ENCODE data around the gene TRIO.

The TRIO gene

DNA sequence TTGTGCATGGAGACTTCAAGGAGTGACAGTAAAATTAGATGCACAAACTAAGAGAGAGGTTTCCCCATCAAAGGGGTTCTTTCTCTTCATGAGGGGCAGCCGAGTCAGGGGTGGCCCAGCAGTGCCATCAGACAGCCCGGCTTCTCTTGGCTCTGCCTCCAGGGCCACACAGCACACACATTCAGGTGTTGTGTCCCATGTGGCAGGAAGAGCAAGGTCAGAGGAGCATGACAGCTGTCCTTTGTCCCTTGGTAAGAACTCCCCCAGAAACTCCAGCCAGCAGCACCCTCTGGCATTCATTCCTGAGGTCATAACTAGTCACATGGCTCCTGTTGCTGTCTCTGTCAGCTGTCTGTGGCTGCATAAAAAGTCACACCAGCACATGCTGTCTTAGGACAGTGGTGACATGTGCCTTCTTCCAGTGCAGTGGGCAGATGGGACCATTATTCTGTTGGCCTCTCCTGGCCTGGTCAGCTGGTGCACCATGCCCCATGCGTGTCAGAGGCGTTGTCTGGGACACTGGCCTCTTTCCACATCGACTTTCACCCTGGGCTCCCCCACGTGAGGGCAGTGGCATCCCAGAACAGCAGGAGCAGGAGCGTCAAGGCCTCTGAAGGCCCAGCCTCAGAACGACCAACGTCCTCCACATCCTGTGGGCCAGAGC is 360.0 kb downstream of the TRIO start:
- DNase-seq = no peak

DNA sequence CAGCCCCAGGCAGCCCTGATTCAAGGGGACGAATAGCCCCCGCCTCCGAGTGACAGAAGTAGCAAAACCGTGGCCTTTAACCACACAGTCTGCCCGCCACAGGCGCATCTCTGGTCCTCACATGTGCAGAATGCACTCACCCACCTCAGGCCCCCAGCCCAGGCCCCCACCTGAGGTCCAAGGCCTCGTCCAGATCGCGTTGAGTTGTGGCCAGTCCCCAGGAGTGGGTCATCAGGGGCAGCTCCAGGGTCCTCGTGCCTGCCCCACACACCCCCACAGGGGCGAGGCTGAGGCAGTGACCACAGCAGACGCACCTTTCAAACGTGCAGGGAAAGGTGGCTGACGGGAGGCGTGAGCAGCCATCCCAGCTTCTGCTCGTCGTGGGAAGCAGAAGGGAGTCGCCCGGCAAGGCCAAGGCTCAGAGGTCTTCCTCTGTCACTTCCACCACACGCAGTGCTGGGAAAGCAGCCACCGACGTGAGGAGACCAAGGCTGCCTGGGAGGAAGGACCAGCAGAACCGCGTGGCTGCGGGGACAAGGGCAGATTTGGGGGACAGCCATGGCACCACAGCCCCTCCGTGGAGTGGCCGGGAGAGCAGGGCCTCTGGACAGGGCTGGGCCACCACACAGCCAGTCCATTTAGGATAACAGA is 360.7 kb downstream of the TRIO start:
- DNase-seq = no peak

DNA sequence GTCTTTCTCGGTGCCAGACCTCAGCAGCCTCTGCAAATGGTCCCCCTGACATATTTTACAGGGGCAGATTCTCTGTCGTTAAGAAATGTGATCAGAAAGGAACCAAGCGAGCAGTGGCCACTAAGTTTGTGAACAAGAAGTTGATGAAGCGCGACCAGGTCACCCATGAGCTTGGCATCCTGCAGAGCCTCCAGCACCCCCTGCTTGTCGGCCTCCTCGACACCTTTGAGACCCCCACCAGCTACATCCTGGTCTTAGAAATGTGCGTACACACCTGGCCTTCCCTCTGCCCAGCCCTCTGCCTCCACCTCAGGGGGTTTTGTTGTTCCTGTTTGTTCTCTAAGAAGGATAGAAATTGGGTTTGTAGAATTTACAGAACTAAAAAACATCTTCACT is 361.2 kb downstream of the TRIO start:
- DNase-seq = no peak

DNA sequence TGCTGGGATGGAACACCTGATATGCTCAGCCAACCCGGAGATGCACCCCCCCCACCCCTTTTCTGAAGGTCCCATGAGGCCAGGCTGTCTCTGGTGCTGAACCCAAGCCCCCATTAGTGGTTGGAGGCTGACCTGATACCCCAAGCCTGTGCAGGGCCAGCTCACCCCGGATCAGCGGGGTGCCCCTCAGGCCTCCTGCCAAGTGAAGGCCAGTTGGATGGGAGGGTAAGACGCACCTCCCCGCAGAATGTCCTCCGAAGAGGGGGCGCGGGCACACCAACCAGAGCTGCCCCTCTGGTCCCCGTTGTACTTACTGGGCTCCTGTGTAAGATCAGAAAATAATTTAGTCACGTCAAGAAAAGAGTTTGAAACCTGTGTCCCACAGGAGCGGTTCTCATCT is 361.7 kb downstream of the TRIO start:
- no peak for DNase-seq

GRCh38 chr5:14505310-14506139 is 362.4 kb downstream of the TRIO start:
- no peak for DNase-seq

DNA sequence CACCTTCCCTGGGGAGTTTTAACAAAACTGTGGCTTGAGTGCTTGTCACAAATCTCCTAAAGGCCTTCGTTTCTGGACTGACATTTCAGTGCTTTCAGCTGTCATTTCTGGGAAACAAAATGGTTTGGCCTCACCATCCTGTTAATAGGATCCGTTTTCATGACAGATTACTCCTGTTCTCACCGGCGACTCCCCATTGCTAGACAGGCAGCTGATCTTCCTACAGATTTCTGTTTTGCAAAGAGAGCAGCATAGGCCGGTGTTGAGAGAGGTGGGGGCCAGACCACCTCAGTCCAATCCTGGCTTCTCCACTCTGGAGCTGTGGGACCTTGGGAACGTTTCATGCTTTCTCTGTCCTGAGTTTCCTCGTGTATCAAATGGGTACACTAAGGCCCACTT is 363.0 kb downstream of the TRIO start:
- DNase-seq = no peak

DNA sequence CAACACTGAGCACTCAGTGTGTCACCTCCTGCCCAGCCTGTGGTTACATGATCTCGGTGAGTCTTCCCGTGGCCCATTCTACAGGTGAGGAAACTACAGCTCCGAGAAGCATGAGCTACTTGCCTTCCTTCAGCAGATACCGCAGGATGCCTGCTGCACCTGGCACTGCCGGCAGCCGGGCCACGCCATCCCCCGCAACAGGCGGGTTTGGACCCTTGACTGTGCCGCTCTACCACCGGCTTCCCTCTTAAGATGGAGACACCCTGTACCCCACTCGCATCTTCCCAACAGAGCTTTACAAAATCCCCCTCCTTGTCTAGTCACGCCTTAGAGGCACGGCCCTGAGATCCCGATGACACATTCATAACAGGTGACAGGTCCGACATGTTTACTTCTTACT is 363.5 kb downstream of the TRIO start:
- DNase-seq = no peak

DNA sequence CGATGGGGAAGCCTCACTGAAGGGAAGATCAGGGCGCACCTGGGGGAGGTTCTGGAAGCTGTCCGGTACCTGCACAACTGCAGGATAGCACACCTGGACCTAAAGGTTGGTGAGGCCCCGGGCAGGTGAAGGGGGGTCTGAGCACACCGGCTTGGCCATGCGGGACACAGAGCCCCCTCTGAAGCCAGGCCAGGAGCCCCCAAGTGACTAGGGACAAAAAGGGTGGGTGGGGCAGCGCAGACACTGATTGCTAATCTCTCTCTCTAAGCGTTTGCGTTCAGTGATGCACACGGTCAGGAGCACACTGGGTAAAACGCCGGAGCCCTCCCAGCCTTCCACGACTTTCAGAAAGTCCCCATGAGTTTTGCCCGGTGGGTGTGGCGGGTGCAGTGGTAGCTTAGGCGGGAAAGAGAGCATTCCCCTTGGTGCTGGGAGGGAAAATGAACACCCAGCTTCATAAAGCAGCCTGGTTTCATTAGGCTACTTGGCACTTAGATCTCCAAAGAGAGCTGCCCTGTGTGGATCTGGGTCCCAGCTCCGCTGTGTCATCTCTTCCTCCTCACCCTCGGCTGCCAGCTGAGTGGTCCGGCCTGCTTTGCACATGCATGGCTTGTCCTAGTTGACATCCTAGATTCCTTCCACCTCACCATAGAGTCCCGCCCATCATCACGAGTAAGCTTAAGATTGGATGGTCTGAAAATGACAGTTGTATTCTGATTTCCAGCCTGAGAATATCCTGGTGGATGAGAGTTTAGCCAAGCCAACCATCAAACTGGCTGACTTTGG is 364.2 kb downstream of the TRIO start:
- no peak for DNase-seq

- no peak for DNase-seq
Observed at GRCh38 chr5:14508046-14508445, 364.9 kb downstream of the TRIO start.

DNA sequence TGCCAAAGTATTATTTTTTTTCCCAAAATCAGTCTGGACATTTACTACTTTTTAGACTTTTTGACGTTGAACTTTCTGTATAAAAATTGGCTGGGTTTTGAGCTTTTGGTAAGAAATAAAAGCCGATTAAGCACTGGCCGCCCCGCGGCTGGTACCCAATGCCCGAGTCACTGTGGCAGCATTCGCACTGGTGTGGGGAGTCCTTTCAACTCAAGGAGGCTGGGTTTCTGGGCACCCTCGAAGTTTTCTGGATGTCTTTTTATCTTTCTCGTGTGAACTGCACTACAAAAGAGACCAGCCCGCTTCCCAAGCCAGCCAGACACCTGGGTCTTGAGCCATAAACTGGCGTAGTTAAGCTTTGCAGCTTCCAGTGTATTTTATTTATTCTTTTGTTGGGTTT is 366.4 kb downstream of the TRIO start:
- DNase-seq = no peak

- DNase-seq = peak in 1 of 2 donors; percentile 16
Observed at GRCh38 chr5:14510156-14510734, 367.1 kb downstream of the TRIO start.

DNA sequence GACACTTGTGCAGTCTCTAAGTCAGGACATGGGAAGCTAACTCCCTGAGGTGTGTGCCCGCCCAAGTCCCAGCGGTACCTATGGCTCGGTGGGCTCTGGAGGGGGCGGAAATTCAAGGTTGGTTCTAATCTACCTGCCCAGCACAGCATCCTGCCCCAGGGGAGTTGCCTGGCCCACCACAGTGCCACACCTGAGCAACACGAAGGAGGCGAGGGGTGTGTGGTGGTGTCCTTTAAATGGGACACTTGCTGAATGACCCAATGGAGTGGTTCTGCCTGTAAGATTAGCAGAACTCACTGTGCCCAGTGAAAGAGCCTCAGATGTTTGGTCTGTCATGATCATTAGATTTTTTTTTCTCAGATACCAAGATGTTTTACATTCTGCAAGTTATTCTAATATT is 367.7 kb downstream of the TRIO start:
- no peak for DNase-seq

GRCh38 chr5:14512574-14512973 is 369.4 kb downstream of the TRIO start:
- no peak for DNase-seq

DNA sequence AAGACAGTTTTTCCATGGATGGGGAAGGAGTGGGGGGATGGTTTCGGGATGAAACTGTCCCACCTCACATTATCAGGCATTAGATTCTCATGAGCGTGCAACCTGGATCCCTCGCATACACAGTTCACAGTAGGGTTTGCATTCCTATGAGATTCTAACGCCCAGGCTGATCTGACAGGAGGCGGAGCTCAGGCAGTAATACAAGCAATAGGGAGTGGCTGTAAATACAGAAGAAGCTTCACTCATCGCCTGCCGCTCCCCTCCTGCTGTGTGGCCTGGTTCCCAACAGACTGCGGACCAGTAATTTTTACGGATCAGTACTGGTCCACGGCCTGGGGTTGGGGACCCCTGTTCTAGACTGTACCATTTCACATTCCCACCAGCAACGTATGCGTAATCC is 370.1 kb downstream of the TRIO start:
- DNase-seq = no peak

DNA sequence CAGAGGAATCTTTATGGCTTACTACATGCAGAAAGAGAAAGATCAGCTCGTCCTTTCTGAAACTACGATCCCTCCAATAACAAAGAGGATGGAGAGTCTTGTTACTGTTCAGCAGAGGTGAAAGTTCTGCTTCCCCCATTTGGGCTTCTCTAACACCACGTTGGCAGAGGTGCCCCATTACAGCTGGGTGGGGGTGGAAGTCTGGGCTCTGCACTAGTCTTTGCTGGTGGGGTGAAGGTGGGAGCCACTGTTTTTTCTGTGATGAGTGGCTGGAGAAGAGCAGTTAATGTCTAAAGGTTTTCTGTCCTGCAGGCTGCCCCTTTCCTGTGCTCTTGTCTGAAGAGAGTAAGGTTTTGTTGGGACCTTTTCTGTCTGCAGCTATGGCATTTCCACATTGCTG is 373.8 kb downstream of the TRIO start:
- DNase-seq = no peak

DNA sequence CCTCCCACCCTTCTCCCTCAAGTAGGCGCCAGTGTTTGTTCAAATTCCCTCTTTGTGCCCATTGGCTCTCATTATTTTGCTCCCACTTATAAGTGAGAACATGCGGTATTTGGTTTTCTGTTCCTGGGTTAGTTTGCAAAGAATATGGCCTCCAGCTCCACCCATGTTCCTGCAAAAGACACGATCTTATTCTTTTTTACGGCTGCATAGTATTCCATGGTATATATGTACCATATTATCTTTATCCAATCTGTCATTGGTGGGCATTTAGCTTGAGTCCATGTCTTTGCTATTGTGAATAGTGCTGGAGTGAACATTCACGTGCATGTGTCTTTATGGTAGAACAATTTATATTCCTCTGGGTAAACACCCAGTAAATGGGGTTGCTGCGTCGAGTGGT is 375.5 kb downstream of the TRIO start:
- DNase-seq = no peak

DNA sequence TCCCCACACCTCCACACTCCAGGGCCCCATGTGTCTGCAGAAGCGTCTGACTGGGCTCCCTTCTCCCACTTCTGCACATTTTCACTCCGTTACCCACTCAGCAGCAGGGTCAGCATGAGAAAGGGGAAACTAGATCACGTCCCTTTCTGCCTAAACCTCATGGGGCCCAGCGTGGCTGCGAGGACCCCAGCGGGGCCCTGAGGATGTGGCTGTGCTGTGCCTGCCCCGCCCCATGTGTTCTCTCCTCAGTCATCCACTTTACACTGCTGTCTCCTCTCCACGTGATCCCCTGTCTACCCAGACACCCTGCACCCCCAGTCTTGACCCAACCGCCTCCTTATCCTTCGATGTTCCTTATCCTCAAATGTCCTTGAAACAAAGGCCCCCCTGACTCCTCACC is 378.6 kb downstream of the TRIO start:
- DNase-seq = peak in 1 of 2 donors; percentile 45

GRCh38 chr5:14522721-14523120 is 379.6 kb downstream of the TRIO start:
- no peak for DNase-seq

DNA sequence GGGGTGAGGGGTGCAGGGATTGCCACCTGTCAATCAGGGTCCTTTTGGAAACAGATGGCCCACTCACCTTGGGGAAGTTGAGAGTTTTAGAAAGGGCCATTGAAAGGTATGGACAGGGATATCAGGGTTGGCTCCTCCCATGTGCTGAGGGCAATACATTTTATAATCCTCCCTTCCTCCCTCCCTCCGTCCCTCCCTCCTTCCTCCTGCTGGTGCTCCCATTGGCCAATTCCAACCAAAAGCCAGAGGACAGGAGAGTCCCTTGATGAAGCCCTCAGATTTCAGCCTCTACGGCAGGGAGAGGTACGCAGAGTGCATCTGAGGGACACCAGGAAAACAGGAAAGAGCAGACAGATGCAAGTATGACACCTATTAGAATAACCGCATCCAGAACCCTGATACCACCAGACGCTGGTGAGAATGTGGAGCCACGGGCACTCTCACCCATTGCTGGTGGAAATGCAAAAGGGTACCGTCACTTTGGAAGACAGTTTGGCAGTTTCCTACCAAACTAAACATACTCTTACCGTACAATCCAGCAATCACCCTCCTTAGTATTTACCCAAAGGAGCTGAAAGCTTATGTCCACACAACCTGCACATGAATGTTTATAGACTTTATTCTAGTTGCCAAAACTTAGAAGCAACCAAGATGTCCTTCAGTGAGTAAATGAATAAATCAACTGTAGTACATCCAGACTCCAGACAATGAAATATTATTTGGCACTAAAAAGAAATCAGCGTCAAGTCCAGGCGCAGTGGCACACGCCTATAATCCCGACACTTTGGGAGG is 380.3 kb downstream of the TRIO start:
- DNase-seq = no peak

DNA sequence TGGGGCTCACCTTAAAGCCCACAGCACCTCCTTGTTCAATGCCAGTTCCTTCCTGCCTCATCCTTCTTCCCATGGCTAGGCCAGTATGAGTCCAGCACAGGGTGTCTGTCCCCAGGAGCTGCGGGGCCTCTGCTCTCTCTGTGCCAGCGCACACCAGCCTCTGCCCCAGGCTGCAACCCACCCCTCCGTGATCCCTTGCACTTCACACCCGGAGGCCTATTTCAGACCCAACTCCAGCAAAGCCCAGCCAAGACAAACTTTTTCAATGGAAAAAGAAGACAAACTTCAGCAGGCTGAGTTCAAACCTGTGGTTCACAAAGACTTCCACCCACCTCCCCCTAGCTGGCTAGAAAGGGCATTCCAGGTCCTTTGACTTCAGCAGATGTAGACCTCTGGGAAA is 382.3 kb downstream of the TRIO start:
- no peak for DNase-seq

- DNase-seq = no peak
Observed at GRCh38 chr5:14526493-14526892, 383.4 kb downstream of the TRIO start.

DNA sequence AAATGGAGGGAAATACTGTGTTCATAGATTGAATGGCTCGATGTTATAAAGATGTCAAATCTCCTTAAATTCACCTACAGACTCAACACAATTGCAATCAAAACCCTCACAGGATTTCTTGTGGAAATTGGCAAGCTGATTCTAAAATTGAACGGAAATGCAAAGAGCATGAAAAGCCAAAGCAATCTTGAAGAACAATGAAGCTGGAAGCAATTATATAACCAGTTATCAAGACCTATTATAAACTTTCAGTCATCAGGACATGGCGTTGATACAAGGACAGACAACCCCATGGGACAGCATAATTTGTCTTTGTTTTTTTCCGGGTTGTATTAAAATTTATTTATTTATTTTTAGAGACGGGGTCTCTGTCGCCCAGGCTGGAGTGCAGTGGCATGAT is 385.0 kb downstream of the TRIO start:
- DNase-seq = no peak
